Panc1 (cell line): Measurements from ENCODE around the gene MEOX2. TPM values are rescaled to one million over a fixed set of nuclear protein-coding genes. Genes with fewer than 3 reads are reported as not detected.
A peak's percentile ranks its signal among the peaks of the same experiment; 100 is the strongest.

Source experiments
- ATAC-seq: fragments of 200-7000 bp; cut with Tn5 transposase; 2 replicates; pipeline ENCODE4 v1.9.1; 2020; ENCODE audit warnings: mild to moderate bottlenecking, moderate library complexity
- Bru-seq: library from RNA; stranded (reverse); fragments of 400-500 nt; gene quantifications from one replicate; lab custom pipeline; 2021; lab: Mats Ljungman, UMichigan
- BruChase-seq, 2 experiments: library from RNA; stranded (reverse); fragments of 400-500 nt; gene quantifications; one replicate each; lab custom pipeline; 2021; lab: Mats Ljungman, UMichigan
- BruUV-seq: library from RNA; stranded (reverse); fragments of 400-500 nt; replicated peaks from 2 replicates; lab custom pipeline; 2021; lab: Mats Ljungman, UMichigan
- CTCF ChIA-PET: fragments of 300-600 bp; sonication (Branson Sonifier 250); formaldehyde crosslinking; loops from one replicate; lab custom pipeline; 2022; ENCODE audit warnings: antibody characterized with exemption; lab: Charles Lee
- POLR2A ChIA-PET: fragments of 300-600 bp; sonication (Branson Sonifier 250); formaldehyde crosslinking; loops from one replicate; lab custom pipeline; 2022; ENCODE audit warnings: antibody characterized with exemption; lab: Charles Lee
- DNase-seq: peaks from one replicate; pipeline ENCODE4 v3.0.0-alpha.2; 2010; ENCODE audit warnings: low read depth, low spot score
- H3K27ac ChIP-seq: 2 replicates; pipeline ENCODE4 v1.5.1; 2011; ENCODE audit warnings: mild to moderate bottlenecking, low read length, inconsistent platforms
- H3K27me3 ChIP-seq: fragments of 200-500 bp; sonication (Bioruptor generic); 2 replicates; pipeline ENCODE4 v1.6.0; 2014; ENCODE audit warnings: low read length, inconsistent platforms; ENCODE audit not compliant: control insufficient read depth, insufficient read depth
- H3K36me3 ChIP-seq: fragments of 200-500 bp; sonication (Bioruptor generic); 2 replicates; pipeline ENCODE4 v1.5.1; 2014; ENCODE audit warnings: inconsistent platforms, mild to moderate bottlenecking, low read length, moderate library complexity; ENCODE audit not compliant: control insufficient read depth, insufficient read depth
- H3K4me1 ChIP-seq: 2 replicates; pipeline ENCODE4 v1.5.1; 2011; ENCODE audit warnings: inconsistent platforms, mild to moderate bottlenecking, low read length, moderate library complexity; ENCODE audit not compliant: control insufficient read depth, insufficient read depth
- H3K4me3 ChIP-seq, 2 experiments: 2 replicates each; pipeline ENCODE4 v1.5.1; 2011 to 2012; ENCODE audit warnings: low read depth in 2 of 2, low read length in 2 of 2, mild to moderate bottlenecking in 2 of 2, inconsistent platforms in 1 of 2, moderate library complexity in 1 of 2
- H3K9me3 ChIP-seq: fragments of 200-500 bp; sonication (Bioruptor generic); 2 replicates; pipeline ENCODE4 v1.5.1; 2014; ENCODE audit warnings: low read depth, mild to moderate bottlenecking, inconsistent platforms, low read length, moderate library complexity; ENCODE audit not compliant: control insufficient read depth, insufficient read depth
- POLR2AphosphoS5 ChIP-seq: IDR thresholded peaks from 2 replicates; pipeline ENCODE4 v1.6.1; 2012; ENCODE audit warnings: mild to moderate bottlenecking, low read depth, low read length, moderate library complexity
- SIN3A ChIP-seq: IDR thresholded peaks from 2 replicates; pipeline ENCODE4 v1.6.1; 2012; ENCODE audit warnings: low read depth, mild to moderate bottlenecking, low read length, moderate library complexity, borderline replicate concordance; ENCODE audit not compliant: insufficient read depth
- TCF7L2 ChIP-seq: IDR thresholded peaks from 2 replicates; pipeline ENCODE4 v1.6.1; 2011; ENCODE audit warnings: mild to moderate bottlenecking, low read depth, low read length, inconsistent platforms
- in situ Hi-C: cut with HindIII; loops from 2 replicates; pipeline ENCODE4 v1.10.0; 2016; ENCODE audit warnings: low sequenced_read_pairs, low pct_unique_long_range_greater_than_20kb
- intact Hi-C: fragments of 100-400 bp; cut with micrococcal nuclease; formaldehyde crosslinking; loops from one replicate; pipeline ENCODE4 v1.10.0; 2022; ENCODE audit not compliant: unreplicated experiment
- long read RNA-seq: library from polyadenylated mRNA; unstranded; transcript quantifications from one replicate; pipeline ENCODE4 v2.0.0, GENCODE V29; 2021; ENCODE audit not compliant: unreplicated experiment
- polyA plus RNA-seq: library from polyadenylated mRNA; unstranded; fragments of >200 nt; gene quantifications from one replicate; pipeline ENCODE4 v1.2.1, GENCODE V29; 2012; ENCODE audit warnings: missing spikeins; ENCODE audit not compliant: insufficient read length
- total RNA-seq: library from RNA; stranded (reverse); gene quantifications from one replicate; pipeline ENCODE4 v1.2.1, GENCODE V29; 2021; ENCODE audit not compliant: unreplicated experiment
- TF ChIP-seq, protein P1 (sequence below), 2 experiments: IDR thresholded peaks; 2 replicates each; pipeline ENCODE4 v1.6.1; 2011 to 2012; ENCODE audit warnings: low read depth in 2 of 2, control low read depth in 1 of 2, low read length in 1 of 2, mild to moderate bottlenecking in 1 of 2, moderate library complexity in 1 of 2; ENCODE audit not compliant: insufficient read depth in 1 of 2
- TF ChIP-seq, protein P2 (sequence below): fragments of 450-650 bp; IDR thresholded peaks from 2 replicates; pipeline ENCODE4 v1.5.1; 2017; ENCODE audit warnings: mild to moderate bottlenecking

MEOX2 gene
- total RNA-seq (not detected), Bru-seq, nascent RNA (percentile 15 among the genes with signal in this experiment), BruChase-seq, experiment 1, labeled RNA remaining after a 2-hour chase (percentile 6 among the genes with signal in this experiment), BruChase-seq, experiment 2, labeled RNA remaining after a 6-hour chase (percentile 1 among the genes with signal in this experiment)
- polyA plus RNA-seq, result not detected
- long read RNA-seq, result 0 reads

DNA sequence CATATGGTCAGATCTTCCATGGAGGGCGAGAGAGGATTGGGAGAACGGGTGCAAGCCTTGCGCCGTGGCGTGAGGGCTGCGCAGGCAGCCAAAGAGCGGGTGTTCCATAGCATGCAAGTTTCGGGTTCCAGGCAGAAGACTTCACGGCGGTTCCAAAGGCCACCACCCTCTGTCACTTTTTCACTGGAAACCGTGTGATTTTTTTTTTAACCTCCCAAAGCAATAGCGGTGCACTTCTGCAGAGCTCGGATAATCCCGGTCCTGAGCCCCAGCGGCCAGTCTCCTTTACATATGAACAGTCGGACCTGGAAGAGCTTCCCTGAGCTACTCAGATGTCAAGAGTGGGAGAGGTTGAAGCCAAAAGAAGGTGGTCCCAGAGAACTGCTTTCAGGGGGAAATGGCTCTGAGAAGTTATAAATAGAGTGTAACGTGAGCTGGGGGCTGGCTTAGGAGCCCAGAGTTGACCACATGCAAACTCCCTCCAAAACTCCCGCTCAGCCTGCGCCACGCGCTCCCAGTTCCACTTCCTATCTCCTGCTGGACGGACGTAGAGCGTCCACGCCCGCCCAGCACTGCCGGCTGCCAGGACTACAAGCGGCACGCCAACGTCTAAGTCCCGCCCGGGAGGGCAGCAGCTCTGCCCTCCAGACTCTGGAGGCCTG, at the start of gene MEOX2:
Gene MEOX2 (minus strand): TSS at position 389 of the 662 bp plus-strand sequence. CDS start 281 bp downstream, at position 108.
- Histone ChIP-seq H3K27ac (no peak within 1 kb of the TSS), H3K36me3 (no peaks in the 10 kb centered on the region), H3K27me3 (peaks cover 37% of the 10 kb centered on the region), H3K4me3 (peak within 1 kb of the TSS; percentile 20 to 32), H3K9me3 (no peaks in the 10 kb centered on the region), H3K4me1 (peaks cover 15% of the 10 kb centered on the region)
- TF ChIP-seq, protein P1, sequence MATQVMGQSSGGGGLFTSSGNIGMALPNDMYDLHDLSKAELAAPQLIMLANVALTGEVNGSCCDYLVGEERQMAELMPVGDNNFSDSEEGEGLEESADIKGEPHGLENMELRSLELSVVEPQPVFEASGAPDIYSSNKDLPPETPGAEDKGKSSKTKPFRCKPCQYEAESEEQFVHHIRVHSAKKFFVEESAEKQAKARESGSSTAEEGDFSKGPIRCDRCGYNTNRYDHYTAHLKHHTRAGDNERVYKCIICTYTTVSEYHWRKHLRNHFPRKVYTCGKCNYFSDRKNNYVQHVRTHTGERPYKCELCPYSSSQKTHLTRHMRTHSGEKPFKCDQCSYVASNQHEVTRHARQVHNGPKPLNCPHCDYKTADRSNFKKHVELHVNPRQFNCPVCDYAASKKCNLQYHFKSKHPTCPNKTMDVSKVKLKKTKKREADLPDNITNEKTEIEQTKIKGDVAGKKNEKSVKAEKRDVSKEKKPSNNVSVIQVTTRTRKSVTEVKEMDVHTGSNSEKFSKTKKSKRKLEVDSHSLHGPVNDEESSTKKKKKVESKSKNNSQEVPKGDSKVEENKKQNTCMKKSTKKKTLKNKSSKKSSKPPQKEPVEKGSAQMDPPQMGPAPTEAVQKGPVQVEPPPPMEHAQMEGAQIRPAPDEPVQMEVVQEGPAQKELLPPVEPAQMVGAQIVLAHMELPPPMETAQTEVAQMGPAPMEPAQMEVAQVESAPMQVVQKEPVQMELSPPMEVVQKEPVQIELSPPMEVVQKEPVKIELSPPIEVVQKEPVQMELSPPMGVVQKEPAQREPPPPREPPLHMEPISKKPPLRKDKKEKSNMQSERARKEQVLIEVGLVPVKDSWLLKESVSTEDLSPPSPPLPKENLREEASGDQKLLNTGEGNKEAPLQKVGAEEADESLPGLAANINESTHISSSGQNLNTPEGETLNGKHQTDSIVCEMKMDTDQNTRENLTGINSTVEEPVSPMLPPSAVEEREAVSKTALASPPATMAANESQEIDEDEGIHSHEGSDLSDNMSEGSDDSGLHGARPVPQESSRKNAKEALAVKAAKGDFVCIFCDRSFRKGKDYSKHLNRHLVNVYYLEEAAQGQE (IDR thresholded peaks at IDR 0.05; ENCODE audit: insufficient read depth in 1 of 2, low read depth in 2 of 2, low read length in 1 of 2), result no peak
- TF ChIP-seq POLR2AphosphoS5, result no peak
- TF ChIP-seq SIN3A, result no peak
- TF ChIP-seq TCF7L2, result no peak
- TF ChIP-seq, protein P2, sequence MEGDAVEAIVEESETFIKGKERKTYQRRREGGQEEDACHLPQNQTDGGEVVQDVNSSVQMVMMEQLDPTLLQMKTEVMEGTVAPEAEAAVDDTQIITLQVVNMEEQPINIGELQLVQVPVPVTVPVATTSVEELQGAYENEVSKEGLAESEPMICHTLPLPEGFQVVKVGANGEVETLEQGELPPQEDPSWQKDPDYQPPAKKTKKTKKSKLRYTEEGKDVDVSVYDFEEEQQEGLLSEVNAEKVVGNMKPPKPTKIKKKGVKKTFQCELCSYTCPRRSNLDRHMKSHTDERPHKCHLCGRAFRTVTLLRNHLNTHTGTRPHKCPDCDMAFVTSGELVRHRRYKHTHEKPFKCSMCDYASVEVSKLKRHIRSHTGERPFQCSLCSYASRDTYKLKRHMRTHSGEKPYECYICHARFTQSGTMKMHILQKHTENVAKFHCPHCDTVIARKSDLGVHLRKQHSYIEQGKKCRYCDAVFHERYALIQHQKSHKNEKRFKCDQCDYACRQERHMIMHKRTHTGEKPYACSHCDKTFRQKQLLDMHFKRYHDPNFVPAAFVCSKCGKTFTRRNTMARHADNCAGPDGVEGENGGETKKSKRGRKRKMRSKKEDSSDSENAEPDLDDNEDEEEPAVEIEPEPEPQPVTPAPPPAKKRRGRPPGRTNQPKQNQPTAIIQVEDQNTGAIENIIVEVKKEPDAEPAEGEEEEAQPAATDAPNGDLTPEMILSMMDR, result no peak
- ATAC-seq (peak; percentile 79), DNase-seq (no peak)
- BruUV-seq, result no TSS peak
- intact Hi-C loops (no loop called here), in situ Hi-C loops (no loop called here)
- ChIA-PET CTCF (interaction anchor here (0.7 kb wide), 1 partner anchor 388 kb away, joined by 4 read pairs; no protein-coding TSS in a partner anchor), POLR2A (no interaction called here)

DNA sequence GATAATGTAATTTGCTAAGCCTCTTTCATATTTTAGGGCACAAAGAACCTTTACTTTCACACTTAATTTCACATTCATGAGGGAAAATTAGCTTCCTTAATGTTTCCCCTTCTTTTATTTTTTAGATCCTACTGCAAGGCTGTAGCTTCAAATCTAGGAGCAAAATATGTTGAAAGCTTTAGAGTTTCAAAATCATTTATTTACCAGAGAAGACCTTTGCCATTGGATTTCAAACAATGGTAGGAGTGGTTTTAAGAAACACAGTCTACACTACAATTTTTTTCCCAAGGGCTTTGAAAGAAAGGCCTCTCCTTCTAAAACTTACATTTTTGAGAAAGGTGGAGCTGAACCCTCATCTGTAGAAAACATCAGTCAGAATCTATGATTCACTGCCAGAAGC, 43.3 kb upstream of the MEOX2 start:
- H3K36me3 ChIP-seq, result no peaks in the 10 kb centered on the region
- intact Hi-C loops, result loop anchor here (10.0 kb wide), 1 partner anchor 345 kb away; no protein-coding TSS in a partner anchor
- ATAC-seq (no peak), DNase-seq (no peak)
- no peak overlapping the region for H3K4me3 ChIP-seq
- no peaks in the 10 kb centered on the region for H3K27me3 ChIP-seq
- in situ Hi-C loops, result no loop called here
- CTCF ChIA-PET, result no interaction called here
- no peak overlapping the region for H3K27ac ChIP-seq
- no peaks in the 10 kb centered on the region for H3K4me1 ChIP-seq
- BruUV-seq, result no TSS peak
- POLR2A ChIA-PET, result no interaction called here
- H3K9me3 ChIP-seq, result no peaks in the 10 kb centered on the region
- TF ChIP-seq TCF7L2 (no peak), SIN3A (no peak), POLR2AphosphoS5 (no peak)
- TF ChIP-seq, protein P1 (IDR thresholded peaks at IDR 0.05; ENCODE audit: insufficient read depth in 1 of 2, low read depth in 2 of 2, low read length in 1 of 2), result no peak
- TF ChIP-seq, protein P2, result no peak
